ACC112 (cell line): ENCODE measurements around the gene GPRIN2.
"Not testable (repeated sequence)": the region's sequence is repeated elsewhere in the genome, so short reads cannot be mapped to it uniquely, and the experiment has no call there.

ENCODE experiments used
- H2AFZ ChIP-seq: fragments of 200-600 bp; sonication (generic); one replicate; pipeline ENCODE4 v1.6.0; 2017; ENCODE audit warnings: antibody characterized with exemption, low read length; ENCODE audit not compliant: unreplicated experiment
- H3K27ac ChIP-seq: fragments of 200-600 bp; sonication (generic); 2 replicates; pipeline ENCODE4 v1.5.1; 2014; ENCODE audit warnings: low read depth, mild to moderate bottlenecking, antibody characterized with exemption, low read length, moderate library complexity
- H3K27me3 ChIP-seq: fragments of 200-600 bp; sonication (generic); 2 replicates; pipeline ENCODE4 v1.6.1; 2014; ENCODE audit warnings: mild to moderate bottlenecking, antibody characterized with exemption, low read length, moderate library complexity, mixed read lengths; ENCODE audit not compliant: insufficient read depth
- H3K36me3 ChIP-seq: fragments of 200-600 bp; sonication (generic); 2 replicates; pipeline ENCODE4 v1.6.1; 2016; ENCODE audit warnings: mild to moderate bottlenecking, antibody characterized with exemption, low read length, moderate library complexity, mixed read lengths; ENCODE audit not compliant: insufficient read depth
- H3K4me1 ChIP-seq: fragments of 200-600 bp; sonication (generic); one replicate; pipeline ENCODE4 v1.6.1; 2016; ENCODE audit warnings: low read length, mixed read lengths; ENCODE audit not compliant: insufficient read depth, unreplicated experiment, control insufficient read depth
- H3K4me3 ChIP-seq: fragments of 200-600 bp; sonication (generic); 2 replicates; pipeline ENCODE4 v1.5.1; 2014; ENCODE audit warnings: mild to moderate bottlenecking, low read depth, low read length
- H3K79me2 ChIP-seq: fragments of 200-600 bp; sonication (generic); one replicate; pipeline ENCODE4 v1.6.0; 2016; ENCODE audit warnings: low read length; ENCODE audit not compliant: control insufficient read depth, unreplicated experiment, insufficient read depth

The GPRIN2 gene

GRCh38 chr10:46513333-46513732 lies 43.1 kb downstream of the GPRIN2 start:
- H3K4me1 ChIP-seq = not testable (repeated sequence)

GRCh38 chr10:46512725-46513124 lies 43.7 kb downstream of the GPRIN2 start:
- H3K4me1 ChIP-seq, H3K27ac ChIP-seq, H3K36me3 ChIP-seq: not testable (repeated sequence)

More at GRCh38 chr10:46513333-46513732, 43.1 kb downstream of the GPRIN2 start:
- H3K36me3 ChIP-seq, H3K27ac ChIP-seq, H3K27me3 ChIP-seq, H3K4me3 ChIP-seq, H2AFZ ChIP-seq, H3K79me2 ChIP-seq: not testable (repeated sequence)

GRCh38 chr10:46512002-46512401 lies 44.5 kb downstream of the GPRIN2 start:
- not testable (repeated sequence) for H3K27ac ChIP-seq, H2AFZ ChIP-seq, H3K27me3 ChIP-seq, H3K4me1 ChIP-seq, H3K4me3 ChIP-seq, H3K36me3 ChIP-seq, H3K79me2 ChIP-seq

More at GRCh38 chr10:46512725-46513124, 43.7 kb downstream of the GPRIN2 start:
- H3K27me3 ChIP-seq, H3K79me2 ChIP-seq, H3K4me3 ChIP-seq, H2AFZ ChIP-seq: not testable (repeated sequence)
